ENCODE measurements around the gene YDJC. TPM values are rescaled to one million over a fixed set of nuclear protein-coding genes. Genes with fewer than 3 reads are reported as not detected.
A peak's percentile ranks its signal among the peaks of the same experiment; 100 is the strongest.

YDJC gene
- total and polyA plus RNA-seq, 9 of the 15 experiments (the other 6 are each of a cell fraction or from before 2014, with no cell fraction given): 13.5 to 871 (median 164) TPM

GRCh38 chr22:21629255-21630149 is at the start of gene YDJC (continued):
- no peak for TF ChIP-seq CREB3 (tag; conservative IDR thresholded peaks at IDR 0.05; ENCODE audit: low read depth)
- no peak for TF ChIP-seq ZNF311 (CRISPR knock-in tag; IDR thresholded peaks at IDR 0.05)
- TF ChIP-seq GTF2E2 (tag; IDR thresholded peaks at IDR 0.05): no peak
- TF ChIP-seq POLR2AphosphoS2 (IDR thresholded peaks at IDR 0.05; ENCODE audit: low read length): peak; percentile 85; the same call in 1 of the 2 replicates
- TF ChIP-seq ZC3H11A (IDR thresholded peaks at IDR 0.05; ENCODE audit: low read depth, low read length): peak; percentile 94
- TF ChIP-seq BHLHE40 (IDR thresholded peaks at IDR 0.05; ENCODE audit: low read length): peak; percentile 100
- TF ChIP-seq CHD2 (IDR thresholded peaks at IDR 0.05; ENCODE audit: low read depth, low read length): peak; percentile 72
- TF ChIP-seq GTF2F1 (IDR thresholded peaks at IDR 0.05; ENCODE audit: low read depth, low read length): peak; percentile 94
- TF ChIP-seq MLX (CRISPR knock-in tag; conservative IDR thresholded peaks at IDR 0.05): peak in 1 of 2 experiments; percentile 100; a peak in 2 of 4 replicates
- TF ChIP-seq ELF1 (tag; IDR thresholded peaks at IDR 0.05): no peak
- TF ChIP-seq MAFF (IDR thresholded peaks at IDR 0.05; ENCODE audit: low read length): peak; percentile 25; the same call in 1 of the 2 replicates
- TF ChIP-seq FOXK1 (CRISPR knock-in tag; IDR thresholded peaks at IDR 0.05; ENCODE audit: borderline replicate concordance): no peak
- TF ChIP-seq FOXP4 (CRISPR knock-in tag; IDR thresholded peaks at IDR 0.05; ENCODE audit: borderline replicate concordance): no peak
- TF ChIP-seq E2F1 (CRISPR knock-in tag; IDR thresholded peaks at IDR 0.05): peak; percentile 99
- no peak for TF ChIP-seq CBFB (CRISPR knock-in tag; IDR thresholded peaks at IDR 0.05)
- peak in 1 of 3 experiments; percentile 99; a peak in 2 of 6 replicates for TF ChIP-seq CTCF (IDR thresholded peaks at IDR 0.05 in 2 of 3, conservative IDR thresholded peaks at IDR 0.05 in 1 of 3; ENCODE audit: insufficient read depth in 2 of 3, low read depth in 1 of 3, low read length in 3 of 3)
- TF ChIP-seq HDAC2 (IDR thresholded peaks at IDR 0.05): no peak
- peak; percentile 98 for TF ChIP-seq MXI1 (IDR thresholded peaks at IDR 0.05; ENCODE audit: low read depth, low read length)

Data from K562 (cell line).